ENCODE data around the gene TMPRSS9. TPM values are rescaled to one million over a fixed set of nuclear protein-coding genes. Genes with fewer than 3 reads are reported as not detected.

Gene TMPRSS9
- polyA plus RNA-seq, 1 donor (not counting 4 experiments of a cell fraction or from before 2014, with no cell fraction given) = not detected

- Histone ChIP-seq H3K4me3 (ENCODE audit: control insufficient read depth in 2 of 3, extremely low read depth in 1 of 3, insufficient read depth in 2 of 3, low read depth in 1 of 3, low read length in 3 of 3) (no peak overlapping the region), H3K9me3 (ENCODE audit: control insufficient read depth, low read depth, low read length) (no peaks in the 10 kb centered on the region), H3K9me1 (ENCODE audit: control insufficient read depth, extremely low read depth, insufficient read depth, low read length) (no peaks in the 10 kb centered on the region), H4K20me1 (ENCODE audit: control insufficient read depth, extremely low read depth, insufficient read depth, low read length) (no peaks in the 10 kb centered on the region), H2AFZ (ENCODE audit: control insufficient read depth, low read length) (no peak overlapping the region), H3K27ac (ENCODE audit: control insufficient read depth, insufficient read depth, low read length) (no peak overlapping the region), H3K36me3 (ENCODE audit: control insufficient read depth in 2 of 2, extremely low read depth in 1 of 2, insufficient read depth in 2 of 2, low read length in 2 of 2) (no peaks in the 10 kb centered on the region), H3K4me2 (ENCODE audit: control insufficient read depth, extremely low read depth, insufficient read depth, low read depth, low read length) (no peak overlapping the region), H3K27me3 (ENCODE audit: control insufficient read depth, extremely low read depth, insufficient read depth, low read length) (peaks cover 8% of the 10 kb centered on the region), H3K9ac (ENCODE audit: control insufficient read depth, extremely low read depth, insufficient read depth, low read length) (no peak overlapping the region), H3K79me2 (ENCODE audit: control insufficient read depth, insufficient read depth, low read length) (no peaks in the 10 kb centered on the region), H3K4me1 (ENCODE audit: control insufficient read depth, extremely low read depth, insufficient read depth, low read length) (peaks cover 2% of the 10 kb centered on the region)
- FAIRE-seq (no peak), DNase-seq (ENCODE audit: low read depth, low spot score) (no peak)
- TF ChIP-seq EZH2 (IDR thresholded peaks at IDR 0.05; ENCODE audit: low read length) = no peak
- TF ChIP-seq CTCF (optimal IDR thresholded peaks at IDR 0.05 in 1 of 3, IDR thresholded peaks at IDR 0.05 in 1 of 3, conservative IDR thresholded peaks at IDR 0.05 in 1 of 3; ENCODE audit: extremely low read depth in 1 of 3, insufficient read depth in 2 of 3, low read length in 3 of 3) = peak in 1 of 3 experiments; percentile 47
- dilution Hi-C loops (cut with MboI; ENCODE audit: extremely low pct_ligation_motif_present, low sequenced_read_pairs) = no loop called here
Measured at GRCh38 chr19:2315818-2316353, 44.2 kb upstream of the TMPRSS9 start.

GRCh38 chr19:2317300-2317699 is 42.8 kb upstream of the TMPRSS9 start:
- FAIRE-seq (no peak), DNase-seq (ENCODE audit: low read depth, low spot score) (no peak)
- no peak overlapping the region for H3K4me3 ChIP-seq (ENCODE audit: control insufficient read depth in 2 of 3, extremely low read depth in 1 of 3, insufficient read depth in 2 of 3, low read depth in 1 of 3, low read length in 3 of 3)
- no peaks in the 10 kb centered on the region for H3K79me2 ChIP-seq (ENCODE audit: control insufficient read depth, insufficient read depth, low read length)
- no peaks in the 10 kb centered on the region for H3K9me3 ChIP-seq (ENCODE audit: control insufficient read depth, low read depth, low read length)
- H3K9ac ChIP-seq (ENCODE audit: control insufficient read depth, extremely low read depth, insufficient read depth, low read length) = no peak overlapping the region
- no peak for TF ChIP-seq EZH2 (IDR thresholded peaks at IDR 0.05; ENCODE audit: low read length)
- TF ChIP-seq CTCF (optimal IDR thresholded peaks at IDR 0.05 in 1 of 3, IDR thresholded peaks at IDR 0.05 in 1 of 3, conservative IDR thresholded peaks at IDR 0.05 in 1 of 3; ENCODE audit: extremely low read depth in 1 of 3, insufficient read depth in 2 of 3, low read length in 3 of 3) = no peak
- no peaks in the 10 kb centered on the region for H3K9me1 ChIP-seq (ENCODE audit: control insufficient read depth, extremely low read depth, insufficient read depth, low read length)
- H4K20me1 ChIP-seq (ENCODE audit: control insufficient read depth, extremely low read depth, insufficient read depth, low read length) = no peaks in the 10 kb centered on the region
- peaks cover 0 to 5% of the 10 kb centered on the region in 2 experiments for H3K36me3 ChIP-seq (ENCODE audit: control insufficient read depth in 2 of 2, extremely low read depth in 1 of 2, insufficient read depth in 2 of 2, low read length in 2 of 2)
- dilution Hi-C loops (cut with MboI; ENCODE audit: extremely low pct_ligation_motif_present, low sequenced_read_pairs) = no loop called here
- H3K4me2 ChIP-seq (ENCODE audit: control insufficient read depth, extremely low read depth, insufficient read depth, low read depth, low read length) = no peak overlapping the region
- H3K27me3 ChIP-seq (ENCODE audit: control insufficient read depth, extremely low read depth, insufficient read depth, low read length) = peaks cover 4% of the 10 kb centered on the region
- peaks cover 2% of the 10 kb centered on the region for H3K4me1 ChIP-seq (ENCODE audit: control insufficient read depth, extremely low read depth, insufficient read depth, low read length)
- no peak overlapping the region for H3K27ac ChIP-seq (ENCODE audit: control insufficient read depth, insufficient read depth, low read length)
- no peak overlapping the region for H2AFZ ChIP-seq (ENCODE audit: control insufficient read depth, low read length)
